Right lobe of liver (tissue), 6 donors: Measurements from ENCODE around the gene KRT71. TPM values are rescaled to one million over a fixed set of nuclear protein-coding genes. Genes with fewer than 3 reads are reported as not detected.

Source experiments
- ATAC-seq, 4 donors: fragments of 200-7000 bp; cut with Tn5 transposase; one replicate each; pipeline ENCODE4 v1.9.1; 2020; ENCODE audit warnings: mild to moderate bottlenecking in 4 of 4, moderate library complexity in 4 of 4
- DNase-seq, 3 donors: peaks; one replicate each; pipeline ENCODE4 v3.0.0-alpha.2; 2020
- H3K27ac ChIP-seq, 3 donors: fragments of 200-600 bp; one replicate each; pipeline ENCODE4 v1.8.0; 2022
- H3K27me3 ChIP-seq, 2 donors: fragments of 200-600 bp; one replicate each; pipeline ENCODE4 v1.8.0; 2022
- H3K36me3 ChIP-seq, 4 donors: fragments of 200-600 bp; sonication (generic) in 1 of 4; one replicate each; pipeline versions ENCODE4 v1.5.1 to v1.8.0; 2017 to 2022; ENCODE audit warnings: control low read depth in 1 of 4
- H3K4me1 ChIP-seq, 4 donors: fragments of 200-600 bp; sonication (generic) in 1 of 4; one replicate each; pipeline versions ENCODE4 v1.5.1 to v1.8.0; 2017 to 2022; ENCODE audit warnings: control low read depth in 1 of 4
- H3K4me3 ChIP-seq, 3 donors: fragments of 200-600 bp; one replicate each; pipeline ENCODE4 v1.8.0; 2022
- H3K9me3 ChIP-seq, 4 donors: fragments of 200-600 bp; sonication (generic) in 1 of 4; one replicate each; pipeline versions ENCODE4 v1.5.1 to v1.8.0; 2017 to 2022; ENCODE audit warnings: control low read depth in 1 of 4
- POLR2A ChIP-seq: fragments of 450-650 bp; IDR thresholded peaks from one replicate; pipeline ENCODE4 v1.6.1; 2017; ENCODE audit warnings: antibody characterized with exemption, mild to moderate bottlenecking
- whole genome bisulfite sequencing: methylation state at CpG from one replicate; pipeline ENCODE4 v1.1.6; 2018; ENCODE audit warnings: low coverage, low lambda C conversion rate; ENCODE audit not compliant: insufficient coverage; ENCODE audit errors: missing lambda C conversion rate; 5-methylcytosine and 5-hydroxymethylcytosine counted together
- intact Hi-C, 2 donors: fragments of 100-400 bp; cut with DNase I; formaldehyde crosslinking; loops; one replicate each; pipeline versions ENCODE4 v1.11.2 to v1.14.1; 2022
- total RNA-seq, 6 experiments: library from RNA; depleted of rRNA in 2 of 6; stranded (reverse); fragments of >200 nt in 2 of 6; fragmentation: NEBNext Ultra II Directional in 3 of 6; extraction: Animal tissue kit (Norgen Biotek cat#: 25700) in 3 of 6; gene quantifications; one replicate each; pipeline versions ENCODE4 v1.1.0 to v1.2.4, GENCODE V29; 2016 to 2023
- TF ChIP-seq, protein P1 (sequence below), 4 donors: fragments of 200-600 bp in 3 of 4; fragments of 450-650 bp in 1 of 4; IDR thresholded peaks; one replicate each; pipeline versions ENCODE4 v1.5.1 to v1.8.0; 2016 to 2022; ENCODE audit warnings: antibody characterized with exemption in 4 of 4, mild to moderate bottlenecking in 2 of 4
- donor health status: DM: no; HTN: yes; CAD: no.
- donor health status: DM: no; HTN: no; CAD: no.
- donor health status: DM: no; HTN: no; CAD: no.
- donor health status: DM: no; HTN: yes; CAD: no.
- donor health status: DM: no; HTN: yes; CAD: no.

Gene KRT71
- total RNA-seq, 6 experiments from 2014 or later: not detected

DNA sequence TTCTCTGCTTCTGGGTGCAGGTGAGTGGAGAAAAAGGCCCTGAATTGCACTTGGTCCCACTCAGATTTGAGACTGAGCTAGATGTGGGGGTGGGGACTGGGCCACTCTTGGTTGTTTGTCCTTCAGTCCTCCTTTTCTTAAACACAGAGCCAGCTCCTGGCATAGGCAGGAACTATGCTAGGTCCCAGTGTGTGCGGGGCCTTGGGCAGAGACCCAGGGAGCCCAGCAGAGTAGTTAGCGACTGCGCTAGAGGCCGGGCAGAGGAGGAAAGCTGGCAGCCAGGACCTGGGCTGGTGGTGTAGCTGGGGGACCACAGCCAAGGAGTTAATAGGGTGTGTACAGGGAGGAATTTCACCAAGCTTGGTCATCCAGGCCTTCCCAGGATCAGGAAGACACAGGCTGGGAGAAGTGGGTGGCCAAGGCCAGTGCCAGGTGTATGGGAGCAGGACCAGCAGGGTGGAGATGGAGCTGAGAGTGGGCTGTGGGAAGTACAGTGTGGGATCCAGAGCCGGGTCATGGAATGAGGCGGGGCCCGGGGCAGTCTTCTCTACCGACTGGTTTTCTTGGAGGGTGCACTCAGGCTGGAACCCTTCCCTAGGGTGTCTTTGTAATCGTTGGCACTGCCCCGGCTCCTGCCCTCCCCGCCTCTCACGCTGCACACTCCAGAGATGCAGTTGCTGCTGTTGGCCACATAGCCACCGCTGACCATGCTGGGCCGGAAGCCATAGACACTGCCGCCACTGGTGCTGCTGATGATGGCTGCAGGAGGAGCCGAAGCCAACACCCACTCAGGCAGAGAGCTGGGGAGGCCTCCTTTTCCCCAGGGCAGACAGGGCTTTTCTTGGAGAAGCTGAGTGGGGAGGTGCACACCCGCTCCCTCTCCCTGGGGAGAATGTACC, 8.7 kb downstream of the KRT71 start:
- no peak overlapping the region for H3K27ac ChIP-seq
- no peaks in the 10 kb centered on the region for H3K36me3 ChIP-seq
- no peak for ATAC-seq
- no peak for DNase-seq
- H3K4me1 ChIP-seq: no peaks in the 10 kb centered on the region
- no peaks in the 10 kb centered on the region for H3K27me3 ChIP-seq
- no peak for TF ChIP-seq POLR2A
- TF ChIP-seq, protein P1, sequence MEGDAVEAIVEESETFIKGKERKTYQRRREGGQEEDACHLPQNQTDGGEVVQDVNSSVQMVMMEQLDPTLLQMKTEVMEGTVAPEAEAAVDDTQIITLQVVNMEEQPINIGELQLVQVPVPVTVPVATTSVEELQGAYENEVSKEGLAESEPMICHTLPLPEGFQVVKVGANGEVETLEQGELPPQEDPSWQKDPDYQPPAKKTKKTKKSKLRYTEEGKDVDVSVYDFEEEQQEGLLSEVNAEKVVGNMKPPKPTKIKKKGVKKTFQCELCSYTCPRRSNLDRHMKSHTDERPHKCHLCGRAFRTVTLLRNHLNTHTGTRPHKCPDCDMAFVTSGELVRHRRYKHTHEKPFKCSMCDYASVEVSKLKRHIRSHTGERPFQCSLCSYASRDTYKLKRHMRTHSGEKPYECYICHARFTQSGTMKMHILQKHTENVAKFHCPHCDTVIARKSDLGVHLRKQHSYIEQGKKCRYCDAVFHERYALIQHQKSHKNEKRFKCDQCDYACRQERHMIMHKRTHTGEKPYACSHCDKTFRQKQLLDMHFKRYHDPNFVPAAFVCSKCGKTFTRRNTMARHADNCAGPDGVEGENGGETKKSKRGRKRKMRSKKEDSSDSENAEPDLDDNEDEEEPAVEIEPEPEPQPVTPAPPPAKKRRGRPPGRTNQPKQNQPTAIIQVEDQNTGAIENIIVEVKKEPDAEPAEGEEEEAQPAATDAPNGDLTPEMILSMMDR (IDR thresholded peaks at IDR 0.05): no peak
- H3K9me3 ChIP-seq: no peaks in the 10 kb centered on the region
- 96% methylated on average over 4 of the region's 17 CpGs for WGBS
- intact Hi-C loops: no loop called here
- no peak overlapping the region for H3K4me3 ChIP-seq

DNA sequence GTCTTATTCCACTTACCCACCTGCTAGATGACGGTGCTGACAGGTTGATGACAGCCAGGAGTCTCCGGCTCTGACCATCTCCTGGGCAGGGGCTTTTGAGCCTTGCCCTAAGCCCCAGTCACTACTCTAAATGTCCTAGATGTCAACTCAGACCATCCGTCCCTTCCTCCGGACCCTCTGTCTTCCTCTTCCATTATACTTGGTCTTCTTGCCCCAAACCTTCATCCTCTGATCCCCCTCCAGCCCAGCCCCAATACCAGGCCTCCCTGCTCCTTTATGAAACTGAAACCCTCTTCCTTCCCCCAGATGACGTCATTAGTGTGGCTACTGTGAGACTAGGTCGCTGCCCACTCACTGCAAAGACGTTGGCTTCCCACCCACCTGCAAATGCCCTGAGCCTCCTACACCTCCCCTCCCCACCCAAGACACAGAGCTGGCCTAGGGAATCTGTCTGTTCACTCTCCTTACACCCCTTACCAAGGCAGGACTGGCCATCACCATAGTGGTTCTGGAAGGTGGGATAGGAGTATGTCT, 10.1 kb downstream of the KRT71 start:
- H3K4me1 ChIP-seq: no peaks in the 10 kb centered on the region
- H3K4me3 ChIP-seq: no peak overlapping the region
- no peaks in the 10 kb centered on the region for H3K9me3 ChIP-seq
- no peak for DNase-seq
- intact Hi-C loops: no loop called here
- ATAC-seq: no peak
- TF ChIP-seq POLR2A: no peak
- TF ChIP-seq, protein P1 (IDR thresholded peaks at IDR 0.05): no peak
- H3K27ac ChIP-seq: no peak overlapping the region
- WGBS: 55% methylated on average over 6 of the region's 7 CpGs
- no peaks in the 10 kb centered on the region for H3K36me3 ChIP-seq
- H3K27me3 ChIP-seq: no peaks in the 10 kb centered on the region

DNA sequence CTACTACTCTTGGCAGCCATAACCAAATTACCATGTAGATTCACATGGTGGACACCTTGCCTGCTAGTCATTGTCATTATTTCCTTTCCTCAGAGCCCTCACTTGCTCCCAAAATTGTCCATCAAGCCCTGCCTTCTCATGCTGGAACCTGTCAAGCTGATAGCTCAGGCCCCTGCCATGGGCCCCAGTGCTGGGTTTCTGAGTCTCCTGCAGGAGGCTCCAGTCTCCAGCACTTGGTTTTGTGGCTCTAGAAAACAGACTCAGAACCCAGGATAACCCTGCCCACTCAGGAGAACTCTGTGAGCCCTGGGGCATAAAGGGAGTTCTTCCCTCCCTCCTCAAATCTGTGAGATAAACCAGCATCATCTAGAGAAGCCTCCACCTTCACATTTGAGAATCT, 10.8 kb downstream of the KRT71 start:
- Histone ChIP-seq H3K9me3 (no peaks in the 10 kb centered on the region), H3K27ac (no peak overlapping the region), H3K36me3 (no peaks in the 10 kb centered on the region), H3K27me3 (no peaks in the 10 kb centered on the region), H3K4me3 (no peak overlapping the region), H3K4me1 (no peaks in the 10 kb centered on the region)
- intact Hi-C loops: no loop called here
- DNase-seq (no peak), ATAC-seq (no peak)
- TF ChIP-seq, protein P1 (IDR thresholded peaks at IDR 0.05): no peak
- no peak for TF ChIP-seq POLR2A

DNA sequence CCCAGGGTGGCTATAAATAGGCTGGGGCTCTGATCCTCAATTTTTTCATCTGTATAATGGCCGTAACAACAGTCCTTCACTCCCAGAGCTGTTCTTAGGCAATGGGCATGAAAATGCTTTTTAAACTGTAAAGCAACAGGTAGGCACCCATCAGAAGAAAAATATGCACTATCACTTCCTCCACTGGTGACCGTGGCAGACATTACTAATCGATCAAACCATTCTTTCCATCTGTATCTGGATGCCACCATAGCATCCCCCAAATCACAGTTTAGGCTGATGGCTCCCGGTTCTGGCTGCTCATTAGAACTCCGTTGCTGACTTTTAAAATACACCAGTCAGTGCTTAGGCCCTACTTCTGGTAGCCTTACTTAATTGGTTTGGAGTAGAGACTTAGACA, 11.2 kb downstream of the KRT71 start:
- no peak for ATAC-seq
- 88% methylated on average over 4 of the region's 5 CpGs for WGBS
- H3K27ac ChIP-seq: no peak overlapping the region
- no peaks in the 10 kb centered on the region for H3K9me3 ChIP-seq
- TF ChIP-seq, protein P1 (IDR thresholded peaks at IDR 0.05): no peak
- TF ChIP-seq POLR2A: no peak
- no peaks in the 10 kb centered on the region for H3K36me3 ChIP-seq
- H3K27me3 ChIP-seq: no peaks in the 10 kb centered on the region
- no peaks in the 10 kb centered on the region for H3K4me1 ChIP-seq
- intact Hi-C loops: no loop called here
- no peak overlapping the region for H3K4me3 ChIP-seq
- no peak for DNase-seq
